GM19463 (cell line): ENCODE measurements around the gene SCN9A.
"Not testable (repeated sequence)": the region's sequence is repeated elsewhere in the genome, so short reads cannot be mapped to it uniquely, and the experiment has no call there.

Source experiments
- ATAC-seq: cut with Tn5 transposase; IDR thresholded peaks from one replicate; pipeline ENCODE4 v1.9.1; 2021; ENCODE audit warnings: mild to moderate bottlenecking, moderate library complexity; ENCODE audit not compliant: unreplicated experiment

The SCN9A gene

DNA sequence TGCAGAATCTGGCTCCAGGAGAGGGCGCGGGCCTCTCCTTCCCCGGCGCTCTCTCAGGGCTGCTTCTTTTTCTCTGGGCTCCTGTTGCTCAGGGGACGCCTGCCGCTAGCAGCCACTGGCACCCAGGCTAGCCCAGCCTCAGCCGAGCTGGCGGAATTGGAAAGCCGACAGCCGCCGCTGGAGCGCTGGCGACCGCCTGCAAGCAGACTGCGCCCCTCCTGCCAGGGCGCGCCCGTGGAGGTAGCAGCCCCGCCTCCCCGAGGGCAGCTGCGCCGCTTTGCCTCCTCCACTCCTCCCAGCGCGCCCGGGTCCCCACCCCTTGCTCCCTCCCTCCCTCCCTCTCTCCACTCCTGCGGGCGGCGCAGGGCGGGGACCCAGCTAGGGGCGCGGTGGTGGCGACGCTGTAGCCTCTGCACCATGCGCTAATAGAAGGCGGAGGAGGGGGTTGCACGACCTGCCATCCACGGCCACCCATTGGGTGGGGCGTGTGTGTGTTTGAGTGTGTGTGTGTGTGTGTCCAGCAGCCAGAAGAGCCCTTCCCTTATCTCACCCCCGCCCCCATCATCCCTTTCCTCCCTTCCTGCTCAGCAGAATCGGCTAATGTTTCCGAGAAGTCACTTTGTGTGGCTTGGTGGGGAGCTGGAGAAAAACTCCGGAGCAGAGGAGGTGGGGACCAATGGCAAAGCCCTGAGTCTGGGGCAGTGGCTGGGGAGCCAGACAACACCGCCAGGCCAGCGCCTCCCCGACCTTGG, at the start of gene SCN9A:
TSS of gene SCN9A (minus strand) at position 209 of the 752 bp plus-strand sequence. CDS start 64,188 bp downstream, outside the sequence.
- peak; percentile 77 for ATAC-seq

DNA sequence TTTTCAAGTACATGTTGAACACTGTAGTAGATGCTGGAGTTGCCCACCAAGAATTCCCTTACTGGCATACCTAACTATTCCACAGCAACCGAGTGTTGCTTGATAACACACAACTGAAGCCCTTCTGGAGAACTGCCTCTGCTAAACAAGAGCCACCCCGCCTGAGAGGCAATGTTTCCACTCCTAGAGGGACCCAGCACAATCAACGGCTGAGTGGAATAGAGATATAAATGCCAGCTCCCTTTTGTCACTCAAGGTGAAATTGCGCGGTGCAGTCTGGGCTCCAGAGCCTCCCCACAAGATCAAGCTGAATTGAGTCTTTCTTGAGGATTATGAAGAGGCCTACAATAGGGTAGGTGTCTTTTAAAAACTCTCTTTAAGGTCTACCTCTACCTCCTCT, 49.1 kb upstream of the SCN9A start:
- no peak for ATAC-seq

DNA sequence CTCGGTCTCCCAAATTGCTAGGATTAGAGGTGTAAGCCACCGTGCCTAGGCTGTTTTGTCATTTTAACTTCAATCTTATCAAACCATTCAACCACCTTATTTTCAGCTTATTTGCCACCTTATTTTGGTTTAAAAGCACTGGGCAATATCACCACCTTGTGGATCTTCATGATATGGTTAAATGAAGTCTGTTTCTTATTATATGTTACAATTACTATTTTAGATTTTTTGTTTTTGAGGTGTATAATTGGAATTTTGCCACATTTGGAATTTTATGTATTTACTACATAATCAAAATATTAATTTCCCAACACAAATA, 43.8 kb upstream of the SCN9A start:
- no peak for ATAC-seq

DNA sequence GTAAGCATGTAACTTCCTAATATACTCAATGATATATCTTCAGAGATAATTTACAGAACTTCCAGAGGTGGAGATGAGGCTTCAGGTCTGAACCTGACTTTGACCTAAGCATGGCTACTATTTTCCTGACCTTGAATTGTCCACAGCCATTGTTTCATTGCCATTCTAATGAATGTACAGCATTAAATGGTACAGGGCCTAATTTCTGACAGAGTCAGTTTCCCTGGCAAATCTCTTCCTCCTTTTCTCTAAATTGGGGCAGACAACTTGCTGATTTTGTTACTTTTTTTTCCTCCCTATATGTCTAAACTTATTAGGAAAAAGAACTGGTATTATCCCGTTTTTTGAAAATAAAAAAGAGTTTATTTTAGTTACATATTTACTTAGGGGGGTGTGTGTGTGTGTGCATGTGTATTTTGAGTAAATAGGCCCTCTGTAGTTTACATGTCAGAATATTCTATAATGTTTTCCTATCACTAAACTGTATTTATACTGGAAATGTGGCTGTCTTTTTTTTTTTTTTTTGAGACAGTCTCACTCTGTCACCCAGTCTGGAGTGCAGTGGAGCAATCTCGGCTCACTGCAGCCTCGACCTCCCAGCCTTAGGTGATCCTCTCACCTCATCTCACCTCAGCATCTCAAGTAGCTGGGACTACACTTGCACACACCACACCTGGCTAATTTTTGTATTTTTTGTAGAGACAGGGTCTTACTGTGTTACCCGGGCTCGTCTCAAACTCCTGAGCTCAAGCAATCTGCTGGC, 43.3 kb upstream of the SCN9A start:
- ATAC-seq = no peak

DNA sequence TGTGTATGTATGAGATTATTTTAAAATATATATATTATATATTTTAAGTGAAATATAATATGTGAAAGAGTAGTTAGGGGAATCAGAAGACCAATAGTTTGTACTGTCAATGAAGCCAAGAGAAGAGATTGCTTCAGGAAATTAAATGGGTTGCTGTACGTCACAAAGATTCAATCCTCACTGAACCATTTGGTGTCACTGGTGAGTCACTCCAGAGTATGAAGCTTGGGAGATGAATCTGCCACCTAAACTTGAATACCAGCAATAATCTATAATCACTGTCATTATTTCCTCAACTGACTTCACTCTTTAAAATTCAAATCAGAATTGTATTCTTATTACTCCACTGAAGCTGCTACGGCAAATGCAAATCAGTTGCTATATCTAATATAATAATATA, 41.9 kb upstream of the SCN9A start:
- peak; percentile 52 for ATAC-seq

DNA sequence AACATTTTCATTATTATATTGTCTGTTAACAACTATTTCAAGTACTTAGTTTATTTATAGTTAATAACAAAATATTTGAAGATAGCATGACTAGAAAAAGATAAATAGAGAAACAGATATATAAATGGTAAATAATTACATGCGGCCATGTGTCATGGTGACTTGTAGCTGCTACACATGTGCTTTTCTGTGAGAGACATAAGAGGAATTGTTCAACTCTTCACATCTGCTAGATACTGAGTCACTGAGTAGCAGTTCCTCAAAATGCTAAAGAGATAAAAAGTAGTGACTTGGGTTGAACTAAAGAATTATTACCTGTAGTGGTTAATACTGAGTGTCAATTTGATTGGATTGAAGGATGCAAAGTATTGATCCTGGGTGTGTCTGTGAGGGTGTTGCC, 37.5 kb upstream of the SCN9A start:
- no peak for ATAC-seq

DNA sequence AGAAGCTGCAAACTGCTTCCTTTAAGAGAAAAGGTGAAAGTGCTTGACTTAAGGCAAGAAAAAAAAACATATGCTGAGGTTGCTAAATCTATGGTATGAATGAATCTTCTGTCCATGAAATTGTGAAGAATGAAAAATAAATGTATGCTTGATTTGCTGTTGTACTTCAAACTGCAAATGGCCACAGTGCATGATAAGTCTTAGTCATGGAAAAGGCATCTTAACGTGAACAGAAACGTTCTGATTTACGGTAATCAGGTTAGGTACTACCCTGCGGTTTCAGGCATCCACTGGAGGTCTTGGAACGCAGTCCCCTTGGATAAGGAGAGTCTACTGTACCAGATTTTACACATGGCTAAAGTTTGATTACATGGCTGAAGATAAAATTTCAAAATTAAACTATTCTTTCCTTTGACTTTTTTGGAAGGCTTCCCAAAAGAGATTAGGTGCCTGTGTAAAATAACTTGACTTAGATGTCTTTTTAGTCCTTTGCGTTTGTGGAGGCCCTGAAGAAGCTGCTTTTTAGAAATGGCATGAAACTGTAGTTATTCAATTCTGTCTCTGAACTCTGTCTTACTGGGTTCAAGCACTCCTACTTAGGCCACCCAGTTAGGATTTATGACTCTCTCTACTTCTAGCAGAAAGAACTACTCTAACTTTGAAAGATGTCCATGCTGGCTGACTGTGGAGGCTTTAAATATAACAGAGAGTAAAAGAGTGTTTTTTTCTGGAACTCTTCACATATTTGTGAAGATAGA, 35.9 kb upstream of the SCN9A start:
- no peak for ATAC-seq

DNA sequence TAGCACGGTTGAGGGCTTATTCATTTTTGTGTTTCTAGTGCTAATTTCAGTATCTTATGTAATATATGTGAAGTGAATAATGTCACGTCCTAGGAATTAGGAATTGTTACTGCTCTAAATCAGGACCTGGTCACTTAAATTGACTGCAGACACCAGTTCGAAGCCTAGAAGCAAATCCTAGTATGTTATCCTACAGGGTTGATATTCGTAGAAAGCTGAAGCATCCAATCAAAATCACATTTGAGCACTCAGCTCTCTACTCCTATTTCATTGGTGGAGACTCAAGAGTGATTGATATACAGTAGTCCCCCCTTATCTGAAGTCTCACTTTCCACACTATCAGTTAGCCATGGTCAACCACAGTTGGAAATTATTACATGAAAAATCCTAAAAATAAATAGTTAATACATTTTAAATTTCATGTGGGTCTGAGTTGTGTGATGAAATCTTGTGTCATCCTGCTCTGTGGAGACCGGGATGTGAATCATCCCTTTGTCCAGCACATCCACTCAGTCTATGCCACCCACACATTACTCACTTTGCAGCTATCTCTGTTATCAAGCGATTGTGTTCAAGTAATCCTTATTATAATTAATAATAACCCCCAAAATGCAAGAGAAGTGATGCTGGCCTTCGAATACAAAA, 35.2 kb upstream of the SCN9A start:
- ATAC-seq = no peak

DNA sequence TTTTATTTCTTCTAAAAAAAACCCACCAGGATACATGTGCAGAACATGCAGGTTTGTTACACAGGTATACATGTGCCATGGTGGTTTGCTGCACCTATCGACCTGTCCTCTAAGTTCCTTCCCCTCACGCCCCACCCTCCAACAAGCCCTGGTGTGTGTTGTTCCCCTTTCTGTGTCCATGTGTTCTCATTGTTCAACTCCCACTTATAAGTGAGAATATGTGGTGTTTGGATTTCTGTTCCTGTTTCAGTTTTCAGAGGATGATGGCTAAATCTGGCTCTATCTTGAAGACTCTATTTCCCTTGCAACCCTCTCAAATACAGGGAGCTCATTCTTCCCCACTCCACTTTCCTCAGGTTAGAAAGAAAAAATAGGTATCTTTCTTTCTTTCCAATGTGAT, 32.0 kb upstream of the SCN9A start:
- ATAC-seq = not testable (repeated sequence)

DNA sequence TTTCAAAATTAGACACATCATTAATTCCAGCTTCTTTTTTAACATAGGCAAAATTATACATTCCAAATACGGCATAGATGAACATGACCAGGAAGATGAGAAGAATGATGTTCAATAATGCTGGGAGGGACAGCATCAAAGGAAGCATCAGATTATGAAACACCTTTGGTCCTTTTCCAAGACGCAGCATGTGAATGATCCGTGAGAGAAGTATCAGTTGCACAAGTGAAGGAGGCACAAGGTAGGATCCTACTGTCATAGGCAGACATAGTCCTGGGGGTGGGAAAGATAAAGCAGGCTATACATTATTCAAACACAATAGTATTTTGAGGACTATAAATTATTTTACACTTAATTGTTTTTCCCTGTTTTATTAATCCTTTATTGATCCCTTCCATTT, 30.6 kb upstream of the SCN9A start:
- ATAC-seq = no peak

DNA sequence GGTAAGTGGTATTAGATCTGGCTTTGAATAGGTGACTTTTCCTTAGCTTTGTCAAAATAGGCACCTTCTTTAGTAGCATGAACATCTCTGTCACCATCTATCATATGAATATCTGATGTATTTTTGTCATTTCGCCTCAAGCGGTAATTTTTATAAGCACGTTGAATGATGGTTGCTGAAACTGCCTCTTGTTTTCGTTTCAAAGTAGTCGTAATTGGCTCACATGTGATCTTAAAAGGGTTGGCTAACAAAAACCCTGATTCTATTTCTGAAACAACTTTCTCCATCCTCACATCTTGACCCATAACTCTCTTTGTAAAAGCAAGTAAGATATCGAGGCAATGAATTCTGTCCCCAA, 29.8 kb upstream of the SCN9A start:
- no peak for ATAC-seq

DNA sequence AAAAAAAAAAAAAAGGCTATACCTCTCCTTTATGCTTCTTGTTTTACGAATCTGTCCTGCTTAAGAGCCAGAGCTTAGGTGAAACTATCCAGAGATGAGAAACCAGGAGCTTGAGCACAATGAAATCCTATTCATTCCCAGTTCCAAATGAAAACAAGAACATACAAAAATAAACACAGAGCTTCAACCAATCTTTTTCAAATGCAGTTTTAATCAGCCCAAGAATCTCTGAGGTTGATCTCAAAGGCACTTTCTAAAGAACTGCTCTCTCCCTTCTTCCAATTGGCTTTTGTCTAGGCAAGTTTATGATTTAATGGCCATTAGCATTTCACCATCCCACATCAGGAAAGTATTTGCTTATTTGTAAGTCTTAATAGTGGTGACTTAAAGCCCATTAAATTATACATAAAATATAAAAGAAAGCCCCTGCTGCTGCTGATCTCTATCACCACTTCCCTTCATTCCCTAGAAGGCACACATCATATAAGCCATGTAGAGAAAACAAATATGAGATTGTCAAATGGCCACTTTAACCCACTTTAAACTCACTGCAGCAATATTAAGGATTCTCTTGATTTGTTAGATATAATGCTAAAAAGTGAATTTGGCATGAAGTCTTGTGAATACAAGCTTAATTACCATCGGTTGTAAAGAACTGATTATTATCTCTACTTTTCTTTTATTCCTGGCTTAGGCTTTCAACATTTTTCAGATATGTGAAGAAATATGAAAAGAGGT, 29.3 kb upstream of the SCN9A start:
- no peak for ATAC-seq

DNA sequence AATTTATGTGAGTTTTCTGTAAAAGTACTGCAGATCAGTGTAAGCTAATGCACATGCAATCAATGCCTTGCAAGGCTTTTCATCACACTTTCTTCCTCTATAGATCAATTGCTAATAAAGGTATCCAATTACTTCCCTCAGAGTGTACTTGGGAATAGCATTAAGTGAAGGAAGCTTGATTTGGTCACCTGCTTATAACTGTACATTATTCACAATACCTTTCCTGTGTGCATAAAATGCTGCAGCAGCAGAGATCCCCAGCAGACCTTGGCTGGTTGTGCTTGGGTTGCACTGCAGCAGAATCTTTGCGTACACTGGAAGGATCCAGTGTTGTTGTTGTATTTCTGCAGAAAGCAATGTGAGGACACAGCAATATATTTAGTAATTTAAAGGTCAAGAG, 18.5 kb upstream of the SCN9A start:
- ATAC-seq = no peak

DNA sequence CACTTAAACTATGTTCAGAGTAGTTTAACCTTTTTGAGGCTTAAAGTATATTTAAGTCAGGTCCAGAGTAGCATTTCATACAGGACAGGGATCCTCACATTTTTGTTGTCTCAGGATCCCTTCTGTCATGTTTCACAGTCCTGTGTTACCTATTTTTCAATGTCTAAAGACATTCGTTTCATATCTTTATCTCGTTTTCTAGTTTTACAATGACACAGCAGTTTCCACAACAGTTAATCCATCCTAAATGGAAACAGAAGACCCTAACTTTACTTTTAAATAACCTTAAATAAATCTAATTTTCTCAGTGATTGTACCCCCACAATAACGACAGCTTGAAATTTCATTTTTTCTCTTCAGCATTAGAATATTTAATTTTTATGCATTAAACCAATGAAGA, 17.3 kb upstream of the SCN9A start:
- ATAC-seq = no peak

DNA sequence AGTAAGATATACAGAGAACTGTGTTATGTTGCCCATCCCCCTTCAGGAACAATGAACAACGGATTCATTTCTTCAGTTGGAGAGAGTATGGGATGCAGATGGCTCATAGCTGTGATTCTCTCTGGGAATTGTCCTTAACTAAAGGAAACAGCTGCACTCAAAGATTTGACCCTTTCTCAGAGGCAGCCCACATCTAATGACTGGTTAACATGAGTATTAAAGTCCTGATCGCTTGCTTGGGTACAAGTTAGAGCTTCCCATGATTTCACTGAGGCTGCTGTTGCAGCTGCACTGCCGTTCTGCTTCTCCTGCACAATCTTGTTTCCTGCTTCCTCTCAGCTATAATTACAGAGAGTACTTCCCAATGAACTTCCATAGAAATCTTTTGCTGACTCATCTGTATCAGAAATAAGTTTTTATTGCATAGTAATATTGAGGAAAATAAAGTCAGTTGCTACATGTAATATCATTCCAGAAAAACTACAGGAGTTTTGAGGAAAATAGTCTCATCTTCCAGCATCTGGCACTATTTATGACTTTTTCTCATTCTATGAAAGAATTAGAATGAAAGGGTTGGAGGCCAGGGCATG, 12.8 kb upstream of the SCN9A start:
- ATAC-seq = no peak

DNA sequence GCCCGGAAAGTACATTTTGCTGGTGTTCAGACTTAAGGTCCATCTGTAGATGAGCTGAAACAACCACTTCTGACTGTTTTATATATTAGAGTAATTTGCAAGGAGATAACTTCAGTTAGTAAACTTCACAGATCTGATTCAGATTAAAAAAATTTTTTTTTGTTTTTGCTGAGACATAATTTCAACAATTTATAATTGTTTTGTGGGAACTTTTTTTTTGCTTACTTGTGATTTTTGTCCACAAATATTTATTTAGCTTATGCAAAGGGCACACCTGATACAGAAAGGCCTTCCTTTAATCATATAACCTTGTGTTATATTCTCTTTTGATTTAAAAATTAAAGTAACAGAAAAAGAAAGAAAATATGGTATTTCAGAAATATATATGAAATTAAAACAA, 9.6 kb upstream of the SCN9A start:
- ATAC-seq = no peak

DNA sequence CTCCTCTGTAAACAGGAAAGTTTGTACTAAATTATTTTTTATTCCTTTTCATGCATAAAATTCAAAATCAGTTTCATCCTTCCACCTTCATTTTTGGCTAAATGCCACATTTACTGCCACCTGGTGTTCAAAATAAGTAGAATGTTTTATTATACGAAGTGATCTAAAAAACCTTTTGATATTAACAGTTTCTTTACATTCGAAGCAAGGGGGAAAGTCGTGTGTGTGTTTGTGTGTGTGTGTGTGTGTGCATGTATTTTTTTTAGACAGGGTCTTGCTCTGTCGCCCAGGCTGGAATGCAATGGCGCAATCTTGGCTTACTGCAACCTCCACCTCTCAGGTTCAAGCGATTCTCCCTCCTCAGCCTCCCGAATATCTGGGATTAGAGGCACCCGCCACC, 9.0 kb upstream of the SCN9A start:
- no peak for ATAC-seq

DNA sequence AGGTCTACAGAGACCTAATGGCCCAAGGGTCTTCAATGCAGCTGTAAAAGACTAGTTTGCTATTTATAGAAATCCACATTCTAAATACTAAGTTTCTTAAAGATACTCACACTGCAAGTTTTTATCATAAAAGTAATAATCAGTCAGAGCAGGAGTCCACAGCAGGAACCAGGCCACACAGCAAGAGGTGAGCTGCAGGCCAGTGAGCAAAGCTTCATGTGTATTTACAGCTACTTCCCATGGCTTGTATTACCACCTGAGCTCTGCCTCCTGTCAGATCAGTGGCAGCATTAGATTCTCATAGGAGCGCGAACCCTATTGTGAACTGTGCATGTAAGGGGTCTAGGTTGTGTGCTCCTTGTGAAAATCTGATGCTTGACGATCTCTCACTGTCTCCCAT, 6.7 kb upstream of the SCN9A start:
- no peak for ATAC-seq

DNA sequence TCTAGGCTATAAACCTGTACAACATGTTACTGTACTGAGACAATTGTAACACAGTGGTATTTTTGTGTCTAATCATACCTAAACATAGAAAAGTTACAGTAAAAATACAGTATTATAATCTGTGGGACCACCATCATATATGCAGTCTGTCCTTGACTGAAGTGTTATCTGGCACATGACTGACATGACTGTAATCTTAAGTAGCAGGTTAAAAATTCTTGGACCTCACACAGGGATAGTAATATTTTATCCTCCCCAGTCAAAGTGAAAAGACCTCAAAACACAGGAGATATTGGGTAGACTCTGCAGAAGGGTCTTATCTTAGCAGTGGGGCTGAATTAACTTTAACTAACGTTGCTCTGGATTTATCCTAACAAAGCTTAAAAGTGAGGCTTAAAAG, 4.9 kb upstream of the SCN9A start:
- no peak for ATAC-seq

DNA sequence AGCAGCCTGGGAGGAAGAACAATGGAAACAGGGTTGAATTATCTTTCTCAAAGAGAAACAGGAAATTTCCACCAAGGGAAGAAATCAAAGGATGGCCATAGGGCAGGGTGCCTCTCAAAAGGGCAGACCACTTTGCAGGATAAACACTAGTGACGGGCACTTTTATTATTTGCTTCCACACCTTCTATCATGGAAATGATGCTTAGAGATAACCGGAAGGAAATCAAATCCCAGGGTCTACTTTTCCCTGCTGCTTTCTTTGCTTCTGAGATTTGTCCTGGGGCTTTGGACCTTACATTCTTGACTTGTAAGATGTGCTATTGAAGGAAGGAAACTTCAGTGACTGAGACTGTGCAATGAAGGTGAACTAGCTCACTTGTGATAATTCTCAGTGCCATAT, 1.1 kb upstream of the SCN9A start:
- ATAC-seq = no peak

DNA sequence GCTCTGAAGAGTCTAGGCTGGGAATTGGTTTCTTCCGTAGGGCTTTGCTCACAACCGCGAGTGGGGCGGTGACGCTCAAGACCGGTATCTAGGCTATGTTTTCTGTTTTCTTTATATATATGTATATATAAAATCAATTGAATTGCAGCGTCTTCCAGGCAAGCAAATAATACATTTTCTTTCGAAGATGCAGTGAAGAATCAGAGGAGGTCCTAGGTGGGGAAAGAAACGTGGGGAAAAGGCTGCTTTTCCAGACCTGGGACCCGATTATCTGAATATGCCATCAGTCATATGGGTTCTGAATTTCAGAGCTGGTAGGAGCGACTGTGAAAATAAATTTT, 714 bp upstream of the SCN9A start:
- no peak for ATAC-seq
